Measurements from ENCODE around the gene KLK4.

Gene KLK4

DNA sequence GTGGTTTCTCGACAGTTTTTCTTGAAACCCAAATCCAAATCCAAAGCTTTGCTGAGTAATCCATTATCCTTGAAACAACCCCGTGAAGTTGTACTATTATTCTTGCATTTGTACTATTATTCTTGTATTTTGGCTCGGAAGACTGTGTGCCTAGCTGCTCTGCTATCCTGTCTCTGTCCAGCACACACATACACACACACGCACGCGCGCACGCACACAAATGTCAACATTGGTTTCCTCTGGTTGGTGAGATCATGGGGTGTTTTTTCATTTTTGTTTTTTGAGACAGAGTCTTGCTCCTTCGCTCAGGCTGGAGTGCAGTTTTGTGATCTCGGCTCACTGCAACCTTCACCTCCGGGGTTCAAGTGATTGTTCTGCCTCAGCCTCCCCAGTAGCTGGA is 14.9 kb upstream of the KLK4 start:
- Mint-ChIP-seq H3K9me3 (no peaks in the 10 kb centered on the region), H3K27ac (no peak overlapping the region), H3K4me3 (no peak overlapping the region), H3K36me3 (ENCODE audit: low read depth) (no peaks in the 10 kb centered on the region), H3K4me1 (peaks cover 9% of the 10 kb centered on the region), H3K27me3 (peaks cover 42% of the 10 kb centered on the region)
- DNase-seq (no peak), ATAC-seq (no peak)

DNA sequence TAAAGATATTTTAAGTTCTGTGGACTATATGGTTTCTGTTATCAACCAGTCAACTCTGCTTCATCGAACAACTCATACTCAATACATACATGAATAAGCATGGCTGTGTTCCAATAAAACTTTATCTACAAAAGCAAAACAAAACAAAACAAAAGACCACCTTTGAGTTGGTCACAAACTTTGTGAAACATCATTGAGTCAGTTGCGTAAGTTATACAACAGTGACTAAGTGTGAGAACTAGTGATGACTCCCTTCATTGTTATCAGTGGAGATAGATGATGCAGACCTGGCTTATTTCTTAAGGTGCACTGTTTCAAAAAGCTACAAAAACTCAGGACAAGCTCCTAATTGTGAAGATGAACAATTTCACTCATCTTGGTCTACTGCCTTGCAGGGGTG is 14.5 kb upstream of the KLK4 start:
- H3K9me3 Mint-ChIP-seq = no peaks in the 10 kb centered on the region
- H3K4me1 Mint-ChIP-seq = peaks cover 9% of the 10 kb centered on the region
- no peak overlapping the region for H3K4me3 Mint-ChIP-seq
- no peak overlapping the region for H3K27ac Mint-ChIP-seq
- DNase-seq = no peak
- peaks cover 39% of the 10 kb centered on the region for H3K27me3 Mint-ChIP-seq
- no peaks in the 10 kb centered on the region for H3K36me3 Mint-ChIP-seq (ENCODE audit: low read depth)
- no peak for ATAC-seq

DNA sequence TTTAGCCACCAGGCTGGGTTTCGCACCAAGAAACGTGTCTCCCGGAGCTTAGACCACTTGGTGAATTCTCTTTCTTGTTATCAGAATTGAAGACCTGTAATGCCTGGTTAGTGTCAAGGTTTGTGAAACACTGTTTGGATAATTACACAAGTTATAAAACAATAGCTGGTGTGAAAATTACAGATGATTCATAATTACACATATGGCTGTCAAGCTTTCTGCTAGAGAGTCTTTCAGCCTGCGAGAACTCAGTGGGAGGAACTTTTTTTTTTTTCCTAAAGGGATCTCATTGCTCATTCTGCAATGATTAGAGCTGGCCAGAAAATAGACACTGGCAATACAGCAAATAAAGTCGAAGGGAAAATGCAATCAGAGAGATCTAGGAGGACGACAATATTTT is 13.4 kb upstream of the KLK4 start:
- Mint-ChIP-seq H3K4me3 (no peak overlapping the region), H3K4me1 (peaks cover 9% of the 10 kb centered on the region), H3K27ac (no peak overlapping the region), H3K9me3 (no peaks in the 10 kb centered on the region), H3K36me3 (ENCODE audit: low read depth) (no peaks in the 10 kb centered on the region), H3K27me3 (peaks cover 43% of the 10 kb centered on the region)
- no peak for ATAC-seq
- DNase-seq = no peak

DNA sequence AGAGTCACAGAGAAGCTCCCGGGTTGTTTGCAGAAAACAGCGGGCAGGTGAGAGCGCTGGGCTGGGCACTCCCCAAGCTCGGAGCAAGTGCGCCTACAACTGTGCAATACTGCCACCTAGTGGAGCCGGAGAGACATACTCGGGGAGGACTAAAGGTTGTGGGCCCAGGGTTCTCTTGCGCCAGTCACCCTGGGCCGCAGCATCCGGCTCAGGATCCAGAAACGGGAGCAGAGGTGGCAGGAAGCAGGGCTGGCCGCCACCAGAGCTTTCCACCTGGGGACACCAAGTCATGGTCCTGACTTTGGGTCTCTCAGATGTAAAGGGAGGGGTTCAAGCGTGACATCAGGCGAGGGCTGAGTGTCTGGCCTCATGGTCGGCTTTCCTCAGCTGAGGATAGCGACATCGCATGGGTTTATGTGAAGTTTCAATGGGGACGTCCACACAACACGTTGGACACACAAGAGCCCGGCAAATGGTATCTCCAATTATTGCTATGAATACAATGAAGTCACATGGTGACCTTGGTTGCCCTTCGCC is 11.2 kb upstream of the KLK4 start:
- Mint-ChIP-seq H3K4me3 (no peak overlapping the region), H3K36me3 (ENCODE audit: low read depth) (no peaks in the 10 kb centered on the region), H3K9me3 (no peaks in the 10 kb centered on the region), H3K4me1 (peaks cover 9% of the 10 kb centered on the region), H3K27me3 (peaks cover 45% of the 10 kb centered on the region), H3K27ac (no peak overlapping the region)
- DNase-seq (peak; percentile 82), ATAC-seq (peak; percentile 99)

DNA sequence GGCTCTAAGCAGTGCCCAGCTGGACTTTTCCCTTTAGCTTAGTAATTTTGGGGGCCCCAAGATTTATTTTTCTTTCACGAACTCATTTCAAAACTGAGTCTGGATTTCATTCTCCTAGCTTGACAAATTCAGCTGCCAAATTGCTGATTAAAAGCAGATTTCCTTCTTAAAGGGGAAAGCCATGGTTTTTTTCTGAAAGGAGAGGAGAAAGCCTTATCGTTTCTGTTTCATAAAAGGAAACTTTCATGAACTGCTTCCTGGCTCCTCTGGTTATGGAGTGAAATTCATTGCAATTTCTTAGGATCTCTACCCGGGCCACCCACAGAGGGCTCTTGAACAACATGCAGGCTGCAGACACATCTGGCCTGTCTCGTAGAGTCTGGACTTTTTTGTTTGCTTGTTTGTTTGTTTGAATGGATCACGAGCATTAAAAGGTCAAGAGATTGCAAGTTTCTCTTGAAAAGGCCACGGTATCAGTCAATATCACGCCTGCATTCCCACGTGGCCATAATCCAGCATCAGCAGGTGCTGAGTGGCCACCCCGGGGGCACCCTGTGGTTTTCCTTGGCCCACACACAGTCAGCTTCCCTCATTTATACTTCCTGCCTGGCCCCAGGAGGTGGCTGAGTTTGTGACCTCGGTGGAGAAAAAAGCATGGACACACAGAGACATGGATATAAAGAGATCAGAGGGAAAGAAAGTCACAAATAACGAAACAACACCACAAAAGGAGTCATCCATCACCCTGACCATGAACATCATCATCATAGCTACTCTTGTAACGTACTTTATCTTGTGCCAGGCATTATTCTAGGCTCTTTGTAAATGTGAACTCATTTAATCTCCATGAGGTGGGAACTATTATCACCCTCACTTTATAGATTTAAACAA is 10.5 kb upstream of the KLK4 start:
- Mint-ChIP-seq H3K4me3 (no peak overlapping the region), H3K9me3 (no peaks in the 10 kb centered on the region), H3K27me3 (peaks cover 49% of the 10 kb centered on the region), H3K27ac (no peak overlapping the region), H3K36me3 (ENCODE audit: low read depth) (no peaks in the 10 kb centered on the region), H3K4me1 (peaks cover 9% of the 10 kb centered on the region)
- DNase-seq = no peak
- ATAC-seq = no peak

GRCh38 chr19:50916069-50916468 is 4.9 kb upstream of the KLK4 start:
- Mint-ChIP-seq H3K36me3 (ENCODE audit: low read depth) (no peaks in the 10 kb centered on the region), H3K9me3 (no peaks in the 10 kb centered on the region), H3K4me3 (no peak overlapping the region), H3K27me3 (peaks cover 30% of the 10 kb centered on the region), H3K27ac (no peak overlapping the region), H3K4me1 (no peaks in the 10 kb centered on the region)
- DNase-seq (no peak), ATAC-seq (no peak)

GRCh38 chr19:50912727-50913716 is 1.8 kb upstream of the KLK4 start:
- Mint-ChIP-seq H3K4me1 (no peaks in the 10 kb centered on the region), H3K27me3 (peaks cover 44% of the 10 kb centered on the region), H3K36me3 (ENCODE audit: low read depth) (no peaks in the 10 kb centered on the region), H3K9me3 (no peaks in the 10 kb centered on the region), H3K4me3 (no peak overlapping the region), H3K27ac (no peak overlapping the region)
- peak; percentile 72 for ATAC-seq
- peak; percentile 46 for DNase-seq

GRCh38 chr19:50912102-50912599 is 956 bp upstream of the KLK4 start:
- H3K9me3 Mint-ChIP-seq = no peaks in the 10 kb centered on the region
- no peaks in the 10 kb centered on the region for H3K36me3 Mint-ChIP-seq (ENCODE audit: low read depth)
- peaks cover 47% of the 10 kb centered on the region for H3K27me3 Mint-ChIP-seq
- no peaks in the 10 kb centered on the region for H3K4me1 Mint-ChIP-seq
- H3K4me3 Mint-ChIP-seq = no peak overlapping the region
- ATAC-seq (no peak), DNase-seq (no peak)
- H3K27ac Mint-ChIP-seq = no peak overlapping the region

DNA sequence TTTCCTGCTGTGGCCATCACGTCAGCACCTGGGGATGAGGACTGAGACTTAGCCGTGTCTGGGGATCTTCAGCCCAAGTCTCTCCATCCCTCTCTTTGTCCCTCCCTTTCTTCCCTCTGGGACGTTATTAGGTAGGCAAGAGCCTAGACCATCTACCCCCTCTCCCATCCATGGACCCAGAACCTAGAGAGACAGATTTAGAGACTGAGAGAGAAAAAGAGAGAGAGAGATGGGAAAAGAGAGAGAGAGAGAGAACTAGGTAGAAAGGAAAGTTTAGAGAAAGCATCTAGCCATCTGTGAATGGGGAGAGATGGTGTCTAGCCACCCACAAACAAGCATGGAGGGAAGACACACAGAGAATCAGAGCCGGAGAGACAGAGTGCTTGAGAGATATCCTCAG is 473 bp downstream of the KLK4 start:
- Mint-ChIP-seq H3K27me3 (peaks cover 43% of the 10 kb centered on the region), H3K27ac (no peak overlapping the region)

DNA sequence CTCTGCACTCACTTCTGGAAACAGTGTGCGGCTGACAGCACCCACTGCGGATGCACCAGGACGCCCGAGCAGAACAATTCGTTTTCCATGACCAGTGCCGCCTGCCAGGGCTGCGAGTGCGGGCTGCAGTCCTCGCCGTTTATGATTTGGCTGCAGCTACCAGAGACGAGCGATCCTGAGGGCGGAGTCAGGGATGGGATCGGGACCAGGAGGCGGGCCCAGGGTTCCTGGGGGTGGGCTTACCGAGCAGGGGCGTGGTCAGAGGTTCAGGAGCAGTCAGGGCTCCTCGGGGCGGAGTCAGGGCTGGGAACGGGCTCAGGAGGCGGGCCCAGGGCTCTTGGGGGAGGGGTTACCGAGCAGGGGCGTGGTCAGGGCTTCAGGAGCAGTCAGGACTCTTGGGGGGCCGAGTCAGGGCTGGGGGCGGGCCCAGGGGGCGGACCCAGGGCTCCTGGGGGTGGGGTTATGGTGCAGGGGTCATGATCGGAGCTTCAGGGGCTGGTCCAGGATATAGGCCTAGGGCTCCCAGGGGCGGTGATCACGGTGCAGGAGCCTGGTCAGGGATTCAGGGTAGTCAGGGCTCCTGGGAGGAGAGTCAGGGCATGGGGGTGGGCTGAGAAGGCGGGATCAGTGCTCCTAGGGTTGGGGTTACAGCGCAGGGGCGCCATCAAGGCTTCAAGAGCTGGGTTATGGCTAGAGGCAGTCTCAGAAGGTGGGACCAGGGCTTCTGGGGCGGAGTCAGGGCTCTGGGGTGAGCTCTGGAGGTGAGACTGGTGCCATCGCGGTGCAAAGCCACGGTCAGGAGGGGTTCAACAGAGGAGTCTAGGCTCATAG is 1.7 kb downstream of the KLK4 start:
- H3K4me1 Mint-ChIP-seq = no peaks in the 10 kb centered on the region
- ATAC-seq = peak; percentile 16
- H3K36me3 Mint-ChIP-seq (ENCODE audit: low read depth) = no peaks in the 10 kb centered on the region
- DNase-seq = peak; percentile 40
- H3K27me3 Mint-ChIP-seq = peaks cover 44% of the 10 kb centered on the region
- no peak overlapping the region for H3K27ac Mint-ChIP-seq
- H3K9me3 Mint-ChIP-seq = no peaks in the 10 kb centered on the region
- H3K4me3 Mint-ChIP-seq = no peak overlapping the region

More for the DNA sequence above, 473 bp downstream of the KLK4 start:
- DNase-seq (no peak), ATAC-seq (no peak)
- H3K4me1 Mint-ChIP-seq = no peaks in the 10 kb centered on the region
- H3K4me3 Mint-ChIP-seq = no peak overlapping the region
- no peaks in the 10 kb centered on the region for H3K36me3 Mint-ChIP-seq (ENCODE audit: low read depth)
- no peaks in the 10 kb centered on the region for H3K9me3 Mint-ChIP-seq

- Mint-ChIP-seq H3K36me3 (ENCODE audit: low read depth) (no peaks in the 10 kb centered on the region), H3K9me3 (no peaks in the 10 kb centered on the region), H3K27me3 (peaks cover 46% of the 10 kb centered on the region), H3K4me1 (no peaks in the 10 kb centered on the region), H3K27ac (no peak overlapping the region), H3K4me3 (no peak overlapping the region)
- ATAC-seq (no peak), DNase-seq (no peak)
Measured at GRCh38 chr19:50908336-50908735, 2.9 kb downstream of the KLK4 start.

DNA sequence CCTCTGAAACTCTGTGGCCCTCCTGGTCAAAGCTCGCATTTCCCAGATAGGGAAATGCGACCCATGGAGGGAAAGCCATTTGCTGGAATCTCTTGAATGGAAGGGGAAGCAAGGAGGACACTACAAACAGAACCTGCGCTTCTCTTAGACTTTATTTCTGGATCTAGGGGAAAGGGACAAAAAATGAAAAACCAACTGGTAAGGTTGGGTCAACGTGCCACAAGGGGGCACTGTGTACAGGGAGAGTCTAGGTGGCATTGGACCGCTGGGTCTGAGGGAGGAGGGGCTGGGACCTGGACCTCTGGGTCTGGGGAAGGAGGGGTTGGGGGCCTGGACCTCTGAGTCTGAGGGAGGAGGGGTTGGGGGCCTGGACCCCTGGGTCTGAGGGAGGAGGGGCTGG is 5.0 kb downstream of the KLK4 start:
- DNase-seq = peak; percentile 53
- H3K9me3 Mint-ChIP-seq = no peaks in the 10 kb centered on the region
- H3K4me1 Mint-ChIP-seq = no peaks in the 10 kb centered on the region
- no peak overlapping the region for H3K4me3 Mint-ChIP-seq
- peaks cover 52% of the 10 kb centered on the region for H3K27me3 Mint-ChIP-seq
- no peak for ATAC-seq
- H3K27ac Mint-ChIP-seq = no peak overlapping the region
- H3K36me3 Mint-ChIP-seq (ENCODE audit: low read depth) = no peaks in the 10 kb centered on the region

DNA sequence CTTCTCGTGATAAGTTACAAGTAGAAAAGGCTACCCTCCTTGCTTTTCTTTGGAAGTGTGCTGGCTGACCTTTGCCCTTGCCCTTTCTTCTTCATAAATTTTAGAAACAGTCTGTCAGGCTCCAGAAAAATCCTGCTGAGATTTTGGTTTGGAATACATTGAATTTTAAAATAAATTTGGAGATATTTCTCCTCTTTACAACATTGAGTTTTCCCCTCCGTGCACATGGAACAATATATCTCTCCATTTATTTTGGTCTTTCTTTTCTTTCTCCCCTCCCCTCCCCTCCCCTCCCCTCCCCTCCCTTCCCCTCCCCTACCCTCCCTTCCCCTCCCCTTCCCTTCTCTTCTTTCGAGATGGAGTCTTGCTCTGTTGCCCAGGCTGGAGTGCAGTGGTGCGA is 8.6 kb downstream of the KLK4 start:
- ATAC-seq (no peak), DNase-seq (no peak)
- no peaks in the 10 kb centered on the region for H3K36me3 Mint-ChIP-seq (ENCODE audit: low read depth)
- no peaks in the 10 kb centered on the region for H3K4me1 Mint-ChIP-seq
- no peaks in the 10 kb centered on the region for H3K9me3 Mint-ChIP-seq
- no peak overlapping the region for H3K4me3 Mint-ChIP-seq
- peaks cover 26% of the 10 kb centered on the region for H3K27me3 Mint-ChIP-seq
- no peak overlapping the region for H3K27ac Mint-ChIP-seq

- Mint-ChIP-seq H3K4me3 (no peak overlapping the region), H3K9me3 (no peaks in the 10 kb centered on the region), H3K36me3 (ENCODE audit: low read depth) (no peaks in the 10 kb centered on the region), H3K27me3 (peaks cover 21% of the 10 kb centered on the region), H3K27ac (no peak overlapping the region), H3K4me1 (peaks cover 5% of the 10 kb centered on the region)
- no peak for ATAC-seq
- DNase-seq = no peak
Measured at GRCh38 chr19:50899569-50899968, 11.6 kb downstream of the KLK4 start.
